Stimulated activated CD4-positive, alpha-beta T cell treated with anti-CD3 and anti-CD28 coated beads, Interleukin-15, amount 100 ng/mL, for 24 hours (primary cell): ENCODE measurements around the gene SELL.
"Not testable (repeated sequence)": the region's sequence is repeated elsewhere in the genome, so short reads cannot be mapped to it uniquely, and the experiment has no call there.

Experiments
- DNase-seq: peaks from one replicate; pipeline ENCODE4 v3.0.0-alpha.2; 2020

SELL gene

DNA sequence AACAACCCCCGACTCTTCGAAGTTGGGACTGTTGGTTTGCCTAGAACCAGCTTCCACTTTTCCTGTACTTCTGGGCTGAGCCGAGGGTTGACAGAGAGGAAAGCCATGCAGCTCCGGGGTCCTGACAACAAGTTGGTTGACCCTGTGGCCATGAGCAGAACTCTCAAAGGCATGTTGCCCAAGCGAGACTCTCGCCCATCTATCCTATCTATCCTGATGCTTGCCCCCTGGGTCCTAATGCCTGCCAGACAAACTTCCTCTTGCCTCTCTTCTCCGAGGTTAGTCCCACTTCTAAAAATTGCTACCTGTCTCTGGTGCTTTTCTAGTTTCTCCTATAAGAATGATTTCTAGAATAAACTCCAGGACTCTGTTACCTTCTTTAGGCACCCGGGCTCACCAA is 48.7 kb downstream of the SELL start:
- DNase-seq, result not testable (repeated sequence)

DNA sequence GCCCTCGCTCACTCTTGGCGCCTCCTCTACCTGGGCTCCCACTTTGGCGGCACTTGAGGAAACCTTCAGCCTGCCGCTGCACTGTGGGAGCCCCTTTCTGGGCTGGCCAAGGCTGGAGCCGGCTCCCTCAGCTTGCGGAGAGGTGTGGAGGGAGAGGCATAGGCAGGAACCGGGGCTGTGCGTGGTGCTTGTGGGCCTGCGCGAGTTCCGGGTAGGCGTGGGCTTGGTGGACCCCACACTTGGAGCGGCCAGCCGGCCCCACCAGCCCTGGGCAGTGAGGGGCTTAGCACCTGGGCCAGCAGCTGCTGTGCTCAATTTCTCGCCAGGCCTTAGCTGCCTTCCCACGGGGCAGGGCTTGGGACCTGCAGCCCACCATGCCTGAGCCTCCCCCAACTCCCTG is 50.4 kb downstream of the SELL start:
- not testable (repeated sequence) for DNase-seq

DNA sequence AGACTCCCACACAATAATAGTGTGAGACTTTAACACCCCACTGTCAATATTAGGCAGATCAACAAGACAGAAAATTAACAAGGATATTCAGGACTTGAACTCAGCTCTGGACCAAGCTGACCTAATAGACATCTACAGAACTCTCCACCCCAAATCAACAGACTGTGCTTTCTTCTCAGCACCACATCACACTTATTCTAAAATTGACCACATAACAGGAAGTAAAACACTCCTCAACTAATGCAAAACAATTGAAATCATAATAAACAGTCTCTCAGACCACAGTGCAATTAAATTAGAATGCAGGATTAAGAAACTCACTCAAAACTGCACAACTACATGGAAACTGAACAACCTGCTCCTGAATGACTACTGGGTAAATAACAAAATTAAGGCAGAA is 52.6 kb downstream of the SELL start:
- not testable (repeated sequence) for DNase-seq

DNA sequence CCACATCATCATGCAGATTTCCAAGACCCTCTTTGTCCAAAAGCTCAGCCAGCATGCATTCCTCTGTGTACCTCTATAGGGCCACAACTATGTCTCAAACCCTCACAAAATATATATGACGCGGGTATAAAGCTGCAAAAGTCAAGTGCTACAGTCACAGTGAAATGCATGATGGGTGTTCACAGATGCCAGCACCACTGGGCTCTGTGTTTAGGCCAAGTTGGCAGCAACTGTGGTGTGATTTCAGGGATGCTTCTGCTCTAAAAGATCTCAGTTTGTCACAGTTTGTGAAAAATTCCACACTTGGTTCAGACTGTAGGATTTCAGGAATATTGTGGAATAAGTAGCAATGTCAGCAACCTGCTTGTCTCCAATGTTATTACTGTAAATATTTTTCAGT is 57.5 kb downstream of the SELL start:
- no peak for DNase-seq

DNA sequence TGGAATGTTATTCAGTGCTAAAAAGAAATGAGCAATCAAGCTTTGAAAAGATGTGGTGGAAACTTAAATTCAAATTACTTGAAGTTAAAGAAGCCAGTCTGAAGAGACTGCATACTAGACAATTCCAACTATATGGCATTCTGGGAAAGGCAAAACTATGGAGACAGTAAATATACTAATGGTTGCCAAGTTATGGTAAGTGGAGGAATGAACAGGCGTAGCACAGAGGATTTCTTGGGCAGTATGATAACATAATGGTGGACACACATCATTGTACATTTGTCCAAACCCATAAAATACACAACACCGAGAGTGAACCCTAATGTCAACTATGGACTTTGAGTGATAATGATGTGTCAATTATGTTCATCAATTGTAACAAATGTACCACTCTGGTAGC is 60.4 kb downstream of the SELL start:
- no peak for DNase-seq

DNA sequence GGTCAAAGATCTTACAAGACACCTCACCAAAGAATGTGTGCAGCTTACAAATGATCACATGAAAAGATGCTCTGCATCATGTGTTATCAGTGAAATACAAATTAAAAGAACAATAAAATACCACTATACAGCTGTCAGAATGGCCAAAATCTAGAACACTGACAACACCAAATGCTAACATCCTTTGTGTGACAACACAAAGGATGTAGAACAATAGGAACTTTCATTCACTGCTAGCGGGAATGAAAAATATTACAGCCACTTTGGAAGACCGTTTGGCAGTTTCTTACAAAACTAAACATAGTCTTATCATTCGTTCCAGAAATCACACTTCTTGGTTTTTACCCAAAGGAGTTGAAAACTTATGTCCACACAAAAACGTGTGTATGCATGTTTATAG is 60.9 kb downstream of the SELL start:
- no peak for DNase-seq

DNA sequence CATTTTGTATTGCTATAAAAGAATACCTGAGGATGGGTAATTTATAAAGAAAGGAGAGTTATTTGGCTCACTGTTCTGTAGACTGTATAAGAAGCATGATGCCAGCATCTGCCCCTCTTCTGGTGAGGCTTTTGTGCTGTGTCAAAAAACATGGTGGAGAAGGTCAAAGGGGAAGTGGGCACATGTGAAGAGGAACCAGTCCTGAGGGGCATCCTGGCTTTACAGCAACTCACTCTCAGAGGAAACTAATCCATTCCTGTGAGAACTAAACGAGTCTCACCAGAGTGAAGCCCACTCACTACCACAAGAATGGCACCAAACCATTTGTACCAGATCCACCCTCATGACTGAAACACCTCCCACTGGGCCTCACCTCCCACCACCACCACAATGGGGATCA is 62.7 kb downstream of the SELL start:
- no peak for DNase-seq

DNA sequence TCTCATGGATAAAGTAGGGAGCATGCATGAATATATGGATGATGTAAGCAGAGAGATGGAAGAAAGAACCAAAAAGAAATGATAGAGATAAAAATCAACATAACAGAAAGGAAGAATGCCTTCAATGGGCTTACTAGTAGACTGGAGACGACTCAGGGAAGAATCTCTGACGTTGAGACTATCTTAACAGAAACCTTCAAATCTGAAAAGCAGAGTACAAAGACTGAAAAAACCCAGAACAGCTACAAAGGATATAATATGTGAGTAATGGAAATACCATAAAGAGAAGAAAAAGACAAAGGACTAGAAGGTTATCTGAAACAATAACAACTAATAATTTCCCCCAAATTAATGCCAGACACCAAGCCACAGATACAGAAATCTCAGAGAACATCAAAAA is 63.2 kb downstream of the SELL start:
- DNase-seq, result no peak

DNA sequence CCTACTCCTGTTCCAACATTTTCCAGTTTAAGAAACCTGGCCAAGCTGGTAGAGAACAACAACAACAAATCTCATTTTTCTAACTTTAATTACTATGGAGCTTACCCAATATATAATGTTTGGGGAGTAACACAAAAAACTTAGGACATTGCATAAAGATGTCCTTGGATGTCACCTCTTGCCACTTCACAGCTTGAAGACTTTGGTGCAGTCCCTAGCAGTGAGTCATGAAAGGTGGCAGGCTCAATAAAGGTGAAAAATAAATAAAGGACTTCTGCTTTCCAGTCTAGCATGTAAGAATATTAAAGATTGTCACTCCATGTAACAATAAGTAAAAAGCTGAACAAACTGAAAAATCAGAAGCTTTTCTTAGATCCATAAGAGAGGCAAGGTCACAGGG is 63.9 kb downstream of the SELL start:
- DNase-seq, result no peak

DNA sequence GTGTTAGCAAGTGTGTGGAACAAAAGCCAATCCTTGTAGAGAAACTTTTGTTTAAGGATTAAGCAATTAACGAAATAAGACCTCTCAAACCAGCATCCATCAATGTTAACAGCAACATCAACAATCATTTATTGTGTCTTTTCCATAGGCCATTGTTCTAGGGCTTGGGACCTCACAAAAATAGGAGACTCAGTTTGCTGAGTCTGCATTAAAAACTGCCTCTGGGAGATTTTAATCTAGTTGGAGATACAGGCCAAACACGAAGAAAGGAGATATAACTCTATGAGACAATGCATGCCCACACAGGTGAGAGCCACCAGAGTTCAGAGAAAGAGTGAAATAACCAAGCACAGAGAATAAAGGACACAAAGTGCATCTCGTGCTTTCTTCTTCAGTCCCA is 67.1 kb downstream of the SELL start:
- DNase-seq, result no peak
